GM10248 (cell line): ENCODE results near the gene NYAP1.
"Not testable (repeated sequence)": the region's sequence is repeated elsewhere in the genome, so short reads cannot be mapped to it uniquely, and the experiment has no call there.

ENCODE experiments used
- CTCF ChIA-PET: fragments of 300-600 bp; sonication (Branson Sonifier 250); formaldehyde crosslinking; extraction: SDS; loops from one replicate; lab custom pipeline; 2021; ENCODE audit warnings: antibody characterized with exemption; lab: Yijun Ruan, JAX
- POLR2A ChIA-PET: fragments of 350-650 bp; sonication (Branson Sonifier 250); formaldehyde crosslinking; extraction: SDS; loops from one replicate; lab custom pipeline; 2020; ENCODE audit warnings: antibody characterized with exemption; lab: Yijun Ruan, JAX
- DNase-seq: peaks from one replicate; pipeline ENCODE4 v3.0.0; 2012; ENCODE audit errors: extremely low spot score
- TF ChIP-seq, protein P1 (sequence below): IDR thresholded peaks from 2 replicates; pipeline ENCODE4 v1.5.1; 2012; ENCODE audit warnings: mild to moderate bottlenecking, low read depth; ENCODE audit errors: extremely low read depth, missing control alignments, control extremely low read depth

NYAP1 gene

DNA sequence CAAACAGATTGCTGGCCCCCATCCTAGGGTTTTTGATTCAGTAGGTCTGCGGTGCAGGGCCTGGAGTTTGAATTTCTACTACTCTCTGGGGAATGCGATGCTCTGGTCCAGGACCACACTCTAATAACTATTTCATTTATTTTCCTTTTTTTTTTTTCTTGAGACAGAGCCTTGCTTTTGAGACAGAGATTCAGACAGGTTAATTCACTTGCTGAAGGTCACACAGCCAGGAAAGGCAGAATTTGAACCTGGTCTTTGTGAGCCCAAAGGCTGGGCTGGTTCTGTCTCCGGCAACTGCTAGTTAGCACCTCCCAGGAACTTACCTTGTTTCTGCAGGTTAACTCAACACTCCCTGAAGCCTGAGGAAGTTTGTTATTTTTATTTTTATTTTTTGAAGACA, 31.2 kb upstream of the NYAP1 start:
- ChIA-PET CTCF (interaction anchor here (1.1 to 8.2 kb wide), 6 partner anchors 9 to 321 kb away, joined by 3 to 46 read pairs (median 4); no protein-coding TSS in a partner anchor), POLR2A (no interaction called here)
- no peak for DNase-seq
- TF ChIP-seq, protein P1, sequence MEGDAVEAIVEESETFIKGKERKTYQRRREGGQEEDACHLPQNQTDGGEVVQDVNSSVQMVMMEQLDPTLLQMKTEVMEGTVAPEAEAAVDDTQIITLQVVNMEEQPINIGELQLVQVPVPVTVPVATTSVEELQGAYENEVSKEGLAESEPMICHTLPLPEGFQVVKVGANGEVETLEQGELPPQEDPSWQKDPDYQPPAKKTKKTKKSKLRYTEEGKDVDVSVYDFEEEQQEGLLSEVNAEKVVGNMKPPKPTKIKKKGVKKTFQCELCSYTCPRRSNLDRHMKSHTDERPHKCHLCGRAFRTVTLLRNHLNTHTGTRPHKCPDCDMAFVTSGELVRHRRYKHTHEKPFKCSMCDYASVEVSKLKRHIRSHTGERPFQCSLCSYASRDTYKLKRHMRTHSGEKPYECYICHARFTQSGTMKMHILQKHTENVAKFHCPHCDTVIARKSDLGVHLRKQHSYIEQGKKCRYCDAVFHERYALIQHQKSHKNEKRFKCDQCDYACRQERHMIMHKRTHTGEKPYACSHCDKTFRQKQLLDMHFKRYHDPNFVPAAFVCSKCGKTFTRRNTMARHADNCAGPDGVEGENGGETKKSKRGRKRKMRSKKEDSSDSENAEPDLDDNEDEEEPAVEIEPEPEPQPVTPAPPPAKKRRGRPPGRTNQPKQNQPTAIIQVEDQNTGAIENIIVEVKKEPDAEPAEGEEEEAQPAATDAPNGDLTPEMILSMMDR, result no peak

DNA sequence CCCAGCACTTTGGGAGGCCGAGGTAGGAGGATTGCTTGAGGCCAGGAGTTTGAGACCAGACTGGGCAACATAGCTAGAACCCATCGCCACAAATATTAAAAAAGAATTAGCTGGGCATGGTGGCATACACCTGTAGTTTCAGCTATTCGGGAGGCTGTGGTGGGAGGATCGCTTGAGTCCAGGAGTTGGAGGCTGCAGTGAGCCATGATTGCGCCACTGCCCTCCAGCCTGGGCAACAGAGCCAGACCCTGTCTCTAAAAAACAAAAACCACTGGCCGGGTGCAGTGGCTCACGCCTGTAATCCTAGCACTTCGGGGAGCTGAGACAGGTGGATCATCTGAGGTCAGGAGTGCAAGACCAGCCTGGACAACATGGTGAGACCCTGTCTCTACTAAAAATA, 29.9 kb upstream of the NYAP1 start:
- DNase-seq, result not testable (repeated sequence)
- ChIA-PET CTCF (interaction anchor here (0.6 to 8.2 kb wide), 8 partner anchors 9 to 152 kb away, joined by 3 to 46 read pairs (median 4); partner anchors contain the start of gene SPACDR), POLR2A (interaction anchor here (0.6 to 0.9 kb wide), 2 partner anchors 12 to 101 kb away, joined by 4 to 7 read pairs; no protein-coding TSS in a partner anchor)

GRCh38 chr7:100455206-100455605, 28.5 kb upstream of the NYAP1 start:
- POLR2A ChIA-PET, result interaction anchor here (0.6 kb wide), 1 partner anchor 209 kb away, joined by 5 read pairs; no protein-coding TSS in a partner anchor
- TF ChIP-seq, protein P1, result no peak
- no peak for DNase-seq
- CTCF ChIA-PET, result interaction anchor here (0.7 to 8.2 kb wide), 14 partner anchors 9 to 131 kb away, joined by 3 to 46 read pairs (median 4); partner anchors contain the start of gene FBXO24

DNA sequence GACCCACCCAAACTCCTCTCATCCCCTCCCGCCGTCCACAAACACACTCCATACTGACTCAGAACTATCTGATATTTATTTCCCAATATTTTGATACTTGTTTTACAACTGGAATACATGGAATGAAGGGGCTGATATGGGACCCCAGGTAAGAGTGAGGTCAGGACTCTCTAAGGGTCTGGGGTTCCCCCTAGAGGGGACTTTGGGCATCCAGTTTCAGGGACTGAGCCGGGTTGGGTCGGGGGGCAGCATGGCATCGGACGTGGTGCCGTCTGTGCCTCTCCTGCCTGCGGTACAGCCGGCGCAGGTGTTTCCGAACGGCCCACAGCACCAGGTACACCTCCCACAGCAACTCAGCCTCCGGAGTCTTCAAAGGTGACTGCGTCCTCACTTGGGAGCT, 27.2 kb upstream of the NYAP1 start:
- DNase-seq, result no peak
- ChIA-PET CTCF (interaction anchor here (1.6 to 8.2 kb wide), 2 partner anchors 9 to 13 kb away, joined by 5 to 46 read pairs; no protein-coding TSS in a partner anchor), POLR2A (interaction anchor here (0.6 kb wide), 1 partner anchor 95 kb away, joined by 5 read pairs; no protein-coding TSS in a partner anchor)
- TF ChIP-seq, protein P1, result no peak

GRCh38 chr7:100457033-100457432, 26.7 kb upstream of the NYAP1 start:
- CTCF ChIA-PET, result interaction anchor here (0.8 to 8.2 kb wide), 3 partner anchors 9 to 12 kb away, joined by 3 to 46 read pairs (median 5); no protein-coding TSS in a partner anchor
- DNase-seq, result no peak
- TF ChIP-seq, protein P1, result no peak
- POLR2A ChIA-PET, result interaction anchor here (0.6 kb wide), 1 partner anchor 95 kb away, joined by 5 read pairs; no protein-coding TSS in a partner anchor

GRCh38 chr7:100464210-100464660, 19.5 kb upstream of the NYAP1 start, which contains the start of gene SPACDR:
SPACDR (minus strand) TSS chr7:100464260; CDS start chr7:100464025, 235 bp downstream.
- no peak for DNase-seq
- ChIA-PET POLR2A (no interaction called here), CTCF (interaction anchor here (1.5 to 4.1 kb wide), 6 partner anchors 11 to 101 kb away, joined by 4 to 23 read pairs (median 7); no protein-coding TSS in a partner anchor)
- TF ChIP-seq, protein P1, result no peak

- DNase-seq, result no peak
- CTCF ChIA-PET, result interaction anchor here (1.6 to 4.1 kb wide), 4 partner anchors 8 to 95 kb away, joined by 5 to 20 read pairs (median 7); no protein-coding TSS in a partner anchor
- TF ChIP-seq, protein P1, result no peak
- POLR2A ChIA-PET, result interaction anchor here (0.7 kb wide), 1 partner anchor 57 kb away, joined by 6 read pairs; no protein-coding TSS in a partner anchor
Observed at GRCh38 chr7:100464791-100465190, 18.9 kb upstream of the NYAP1 start.
